Measurements from ENCODE around the gene PHIP. TPM values are rescaled to one million over a fixed set of nuclear protein-coding genes. Genes with fewer than 3 reads are reported as not detected.

Gene PHIP
- total RNA-seq, 1 experiment from 2014 or later = 24.4 TPM

- DNase-seq (ENCODE audit: low read depth) = no peak
Measured at GRCh38 chr6:79070206-79070825, 7.7 kb downstream of the PHIP start.

GRCh38 chr6:79066828-79067227 is 11.2 kb downstream of the PHIP start:
- no peak for DNase-seq (ENCODE audit: low read depth)

GRCh38 chr6:79066330-79066729 is 11.7 kb downstream of the PHIP start:
- DNase-seq (ENCODE audit: low read depth) = no peak

- no peak for DNase-seq (ENCODE audit: low read depth)
Measured at GRCh38 chr6:79065232-79065631, 12.8 kb downstream of the PHIP start.

GRCh38 chr6:79064635-79065034 is 13.4 kb downstream of the PHIP start:
- DNase-seq (ENCODE audit: low read depth) = no peak

GRCh38 chr6:79062708-79063107 is 15.3 kb downstream of the PHIP start:
- DNase-seq (ENCODE audit: low read depth) = no peak

DNA sequence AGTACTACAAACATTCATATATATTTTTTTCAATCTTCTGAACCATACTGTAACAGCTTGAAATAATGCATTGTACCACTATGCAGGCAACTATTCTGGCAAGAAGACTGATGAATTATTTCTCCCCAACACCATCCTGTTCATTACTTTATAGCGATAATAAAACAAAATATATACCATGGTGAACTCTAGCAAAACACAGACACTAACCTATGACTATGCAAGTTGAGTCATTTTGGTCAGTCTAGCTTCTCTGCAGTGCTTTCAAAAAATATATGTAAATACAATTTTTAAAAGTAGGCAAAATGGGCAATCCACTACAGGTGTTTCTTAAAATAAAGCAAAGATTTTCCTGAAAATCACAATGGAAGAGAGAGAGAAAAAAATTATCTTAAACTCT is 20.3 kb downstream of the PHIP start:
- no peak for DNase-seq (ENCODE audit: low read depth)

DNA sequence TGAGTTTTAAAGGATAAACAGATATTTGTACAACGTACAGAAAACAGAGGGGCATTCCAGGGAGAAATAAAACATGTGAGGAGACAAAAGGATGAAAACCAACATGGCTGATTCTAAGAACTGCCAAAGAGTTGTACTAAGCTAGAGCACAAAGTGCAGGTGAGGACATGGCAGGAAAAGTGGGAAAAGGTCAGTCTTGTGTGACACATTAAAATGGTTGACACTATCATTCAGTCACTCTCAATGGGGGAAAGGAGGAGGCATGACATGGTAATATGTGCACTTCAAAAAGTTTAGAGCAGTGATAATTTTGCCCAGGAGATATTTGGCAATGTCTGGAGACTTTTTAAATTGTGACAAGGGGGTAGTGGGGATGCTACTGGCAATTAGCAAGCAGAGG is 21.8 kb downstream of the PHIP start:
- DNase-seq (ENCODE audit: low read depth) = no peak

DNA sequence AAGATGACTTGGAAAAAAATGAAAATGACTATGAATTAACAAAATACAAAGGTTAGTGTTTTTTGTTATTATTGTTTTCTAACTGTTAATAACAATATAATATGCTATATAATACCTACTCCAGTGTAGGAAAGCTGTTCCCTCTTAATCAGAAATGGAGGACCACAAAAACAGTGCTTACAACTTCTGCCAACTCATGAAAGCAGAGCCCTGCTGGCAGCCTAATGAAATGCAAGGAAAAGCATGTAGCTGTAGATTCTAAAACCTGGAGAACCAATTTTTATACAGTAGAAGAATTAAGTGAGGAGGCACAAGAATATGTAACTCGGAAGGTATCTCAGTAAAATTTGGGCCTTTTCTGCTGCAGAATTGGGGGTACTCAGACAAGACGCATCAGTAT is 29.4 kb downstream of the PHIP start:
- DNase-seq (ENCODE audit: low read depth) = peak; percentile 43

DNA sequence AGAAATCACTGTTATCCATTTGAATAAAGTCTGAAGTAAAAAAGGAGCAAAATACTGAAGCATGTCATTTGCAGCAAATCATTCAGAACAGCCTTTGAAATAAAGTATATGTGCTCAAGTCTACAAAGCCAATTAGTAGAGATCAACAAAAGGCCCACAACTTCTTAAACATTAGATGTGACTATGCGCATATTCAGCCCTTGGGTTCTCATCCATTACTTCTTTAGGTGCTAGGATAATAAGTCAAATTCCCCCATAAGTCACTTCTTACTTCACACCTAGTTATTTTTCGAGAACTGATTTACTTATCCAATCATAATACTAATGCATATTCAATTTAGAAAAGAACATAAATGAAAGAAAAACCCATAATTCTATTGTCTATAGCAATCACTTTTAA is 31.0 kb downstream of the PHIP start:
- no peak for DNase-seq (ENCODE audit: low read depth)

- DNase-seq (ENCODE audit: low read depth) = no peak
Measured at GRCh38 chr6:79045966-79046365, 32.1 kb downstream of the PHIP start.

DNA sequence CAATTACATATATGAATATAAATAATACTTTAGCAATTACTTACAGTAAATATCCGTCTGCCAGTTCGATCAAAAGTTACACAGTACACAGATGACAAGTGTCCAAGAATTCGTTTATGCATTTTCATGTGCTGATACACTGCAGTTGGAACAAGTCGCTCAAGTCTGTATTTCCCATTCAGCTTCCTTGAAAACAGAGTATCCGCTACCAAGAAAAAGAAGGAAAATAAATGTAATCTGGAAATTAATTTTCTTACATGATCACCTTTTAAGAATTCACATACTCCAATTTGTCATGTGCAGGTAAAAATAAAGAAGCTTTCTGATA is 35.3 kb downstream of the PHIP start:
- no peak for DNase-seq (ENCODE audit: low read depth)

GRCh38 chr6:79042088-79042798 is 35.8 kb downstream of the PHIP start:
- no peak for DNase-seq (ENCODE audit: low read depth)

DNA sequence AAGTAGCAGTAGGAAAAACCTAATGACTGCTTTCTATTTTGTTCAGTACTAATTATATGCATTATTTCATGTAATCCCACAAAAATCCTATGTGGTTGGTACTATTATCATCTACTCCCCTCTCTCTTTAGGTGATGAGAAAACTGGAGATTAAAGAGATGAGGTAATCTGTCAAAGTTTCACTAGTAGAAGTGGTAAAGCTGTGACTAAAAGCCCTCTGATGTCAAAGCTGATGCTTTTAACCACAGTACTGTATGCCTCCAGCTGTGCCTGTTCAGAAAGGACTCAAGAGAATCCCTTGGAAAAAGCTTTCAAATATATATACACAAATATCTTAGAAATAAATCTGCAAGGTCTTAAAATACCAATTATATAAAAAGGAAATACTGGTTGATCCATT is 38.0 kb downstream of the PHIP start:
- DNase-seq (ENCODE audit: low read depth) = no peak

- DNase-seq (ENCODE audit: low read depth) = no peak
Measured at GRCh38 chr6:79038061-79038460, 40.0 kb downstream of the PHIP start.

- DNase-seq (ENCODE audit: low read depth) = no peak
Measured at GRCh38 chr6:79034865-79035264, 43.2 kb downstream of the PHIP start.

DNA sequence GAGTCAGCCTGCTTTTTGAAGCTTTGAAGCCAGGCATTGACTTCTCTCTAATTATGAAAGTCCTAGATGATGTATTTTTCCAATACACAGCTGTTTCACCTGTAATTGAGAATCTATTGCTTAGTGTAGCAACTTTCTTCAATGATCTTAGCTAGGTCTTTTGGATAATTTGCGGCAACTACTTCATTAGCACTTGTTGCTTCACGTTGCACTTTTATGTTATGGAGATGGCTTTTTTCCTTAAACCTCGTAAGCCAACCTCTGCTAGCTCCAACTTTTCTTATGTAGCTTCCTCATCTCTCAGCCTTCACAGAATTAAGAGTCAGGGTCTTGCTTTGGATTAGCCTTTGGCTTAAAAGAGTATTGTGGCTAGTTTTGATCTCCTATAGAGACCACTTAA is 44.8 kb downstream of the PHIP start:
- no peak for DNase-seq (ENCODE audit: low read depth)

DNA sequence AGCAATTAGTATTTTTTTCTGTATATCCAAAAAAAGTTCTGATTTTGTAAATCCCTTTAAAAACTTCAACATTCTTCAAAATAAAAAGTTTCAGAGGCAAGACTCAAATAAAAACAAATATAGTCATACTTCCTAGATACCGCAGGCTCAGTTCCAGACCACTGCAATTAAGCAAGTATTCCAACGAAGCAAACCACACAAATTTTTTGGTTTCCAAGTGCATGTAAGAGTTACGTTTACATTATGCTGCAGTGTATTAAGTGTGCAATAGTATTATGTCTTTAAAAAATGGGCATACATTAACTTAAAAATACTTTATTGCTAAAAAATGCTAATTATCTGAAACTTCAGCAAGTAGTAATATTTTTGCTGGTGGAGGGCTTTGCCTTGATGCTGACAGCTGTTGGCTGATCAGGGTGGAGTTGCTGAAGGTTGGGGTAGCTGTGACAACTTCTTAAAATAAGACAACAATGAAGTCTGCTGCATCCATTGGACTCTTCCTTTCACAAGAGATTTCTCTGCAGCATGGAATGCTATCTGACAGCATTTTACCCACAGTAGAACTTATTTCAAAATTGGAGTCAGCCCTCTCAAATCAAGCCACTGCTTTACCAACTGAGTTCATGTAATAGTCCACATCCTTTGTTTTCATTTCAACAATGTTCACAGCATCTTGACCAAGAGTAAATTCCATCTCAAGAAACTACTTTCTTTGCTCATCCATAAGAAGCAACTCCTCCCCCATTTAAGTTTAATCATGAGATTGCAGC is 46.0 kb downstream of the PHIP start:
- peak; percentile 61 for DNase-seq (ENCODE audit: low read depth)

DNA sequence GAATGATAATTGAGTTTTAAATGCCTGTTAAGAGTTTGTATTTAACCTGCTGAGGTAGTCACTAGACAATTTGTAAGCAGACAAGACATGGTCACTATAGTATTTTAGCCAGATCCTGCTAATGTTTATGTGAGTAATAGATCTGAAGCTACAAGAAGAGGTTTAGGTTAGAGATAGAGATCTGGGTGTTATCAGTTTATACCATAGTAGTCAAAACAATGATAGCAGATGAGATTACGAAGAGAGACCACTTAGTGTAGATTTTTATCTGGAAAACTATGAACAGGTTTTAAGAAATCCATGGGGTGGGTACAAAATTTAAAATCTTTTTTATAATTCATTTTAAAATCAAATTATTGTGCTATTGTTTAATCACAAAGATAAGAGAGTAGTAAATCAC is 47.5 kb downstream of the PHIP start:
- no peak for DNase-seq (ENCODE audit: low read depth)

- no peak for DNase-seq (ENCODE audit: low read depth)
Measured at GRCh38 chr6:79030023-79030422, 48.0 kb downstream of the PHIP start.

GRCh38 chr6:79028641-79029314 is 49.3 kb downstream of the PHIP start:
- DNase-seq (ENCODE audit: low read depth) = no peak

GRCh38 chr6:79011940-79012339 is 66.1 kb downstream of the PHIP start:
- DNase-seq (ENCODE audit: low read depth) = no peak

GRCh38 chr6:79010422-79010821 is 67.6 kb downstream of the PHIP start:
- no peak for DNase-seq (ENCODE audit: low read depth)

Measured in RPMI7951 (cell line).